ENCODE results near the gene CHRM4. TPM values are rescaled to one million over a fixed set of nuclear protein-coding genes. Genes with fewer than 3 reads are reported as not detected.

CHRM4 gene
- total RNA-seq, 3 donors from 2014 or later = 0.66 to 1.1 TPM; not detected in 1

DNA sequence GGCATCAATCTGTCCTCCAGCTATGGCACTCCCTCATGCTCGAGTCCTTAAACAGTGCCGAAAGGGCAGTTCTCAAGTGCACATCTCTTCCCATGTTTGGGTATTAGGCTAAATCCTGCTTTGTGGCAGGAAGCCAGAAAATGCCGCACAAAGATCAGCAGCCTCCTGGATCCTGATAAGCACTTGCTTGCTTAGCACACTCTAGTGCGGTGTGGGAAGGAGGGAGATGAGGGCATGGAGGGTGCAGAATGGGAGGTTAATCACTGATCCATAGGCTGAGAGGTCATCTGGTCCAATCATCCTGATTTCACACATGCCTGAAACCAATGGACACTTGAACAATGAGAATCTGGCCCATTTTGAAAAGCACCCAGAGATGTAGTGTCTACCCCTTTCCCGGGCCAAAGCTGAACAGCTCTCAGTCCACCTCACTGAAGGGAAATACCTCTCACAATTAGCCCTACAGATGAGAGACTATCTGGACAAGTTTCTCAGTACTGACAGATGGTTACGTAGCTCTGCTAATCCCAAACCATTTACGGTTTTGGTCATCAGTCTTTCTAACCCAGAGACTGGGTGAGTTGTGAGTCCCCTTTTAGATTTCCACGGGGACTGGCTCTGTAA is 29.8 kb upstream of the CHRM4 start:
- intact Hi-C loops (cut with DNase I; ENCODE audit: low total_unique reads) = no loop called here
- no peak overlapping the region for H3K4me3 ChIP-seq
- no peak overlapping the region for H3K27ac ChIP-seq
- H3K36me3 ChIP-seq = no peaks in the 10 kb centered on the region
- no peaks in the 10 kb centered on the region for H3K27me3 ChIP-seq
- no peak for DNase-seq (ENCODE audit: low spot score in 2 of 2)
- H3K4me1 ChIP-seq = no peaks in the 10 kb centered on the region
- H3K9me3 ChIP-seq = no peaks in the 10 kb centered on the region
- TF ChIP-seq CTCF (IDR thresholded peaks at IDR 0.05) = no peak
- TF ChIP-seq POLR2AphosphoS5 (IDR thresholded peaks at IDR 0.05) = no peak
- TF ChIP-seq POLR2A (IDR thresholded peaks at IDR 0.05) = no peak

DNA sequence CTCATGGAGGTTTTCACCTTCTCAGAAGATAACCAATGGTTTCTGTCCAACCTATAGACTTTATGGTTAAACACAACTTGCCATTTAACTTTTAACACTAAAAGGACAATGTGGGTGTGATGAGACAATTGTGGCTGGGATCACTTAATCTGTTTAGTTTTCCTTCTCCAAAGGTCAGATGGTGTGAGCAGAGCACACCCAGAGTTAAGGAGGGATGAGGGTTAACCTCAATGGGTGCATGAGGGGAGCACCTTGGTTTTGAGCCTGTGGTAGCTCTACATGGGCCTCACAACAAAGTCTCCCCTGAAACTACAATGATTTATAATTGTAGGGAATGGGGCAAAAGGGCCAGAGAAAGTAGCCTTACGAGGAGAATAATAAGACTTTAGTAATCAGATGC is 28.9 kb upstream of the CHRM4 start:
- H3K27ac ChIP-seq = no peak overlapping the region
- intact Hi-C loops (cut with DNase I; ENCODE audit: low total_unique reads) = no loop called here
- H3K9me3 ChIP-seq = no peaks in the 10 kb centered on the region
- H3K36me3 ChIP-seq = no peaks in the 10 kb centered on the region
- TF ChIP-seq POLR2AphosphoS5 (IDR thresholded peaks at IDR 0.05) (no peak), CTCF (IDR thresholded peaks at IDR 0.05) (no peak), POLR2A (IDR thresholded peaks at IDR 0.05) (no peak)
- H3K4me3 ChIP-seq = no peak overlapping the region
- no peaks in the 10 kb centered on the region for H3K27me3 ChIP-seq
- no peak for DNase-seq (ENCODE audit: low spot score in 2 of 2)
- no peaks in the 10 kb centered on the region for H3K4me1 ChIP-seq

GRCh38 chr11:46418751-46419150 is 27.2 kb upstream of the CHRM4 start:
- H3K4me3 ChIP-seq = no peak overlapping the region
- TF ChIP-seq POLR2A (IDR thresholded peaks at IDR 0.05) = no peak
- TF ChIP-seq POLR2AphosphoS5 (IDR thresholded peaks at IDR 0.05) = no peak
- TF ChIP-seq CTCF (IDR thresholded peaks at IDR 0.05) = no peak
- intact Hi-C loops (cut with DNase I; ENCODE audit: low total_unique reads) = no loop called here

DNA sequence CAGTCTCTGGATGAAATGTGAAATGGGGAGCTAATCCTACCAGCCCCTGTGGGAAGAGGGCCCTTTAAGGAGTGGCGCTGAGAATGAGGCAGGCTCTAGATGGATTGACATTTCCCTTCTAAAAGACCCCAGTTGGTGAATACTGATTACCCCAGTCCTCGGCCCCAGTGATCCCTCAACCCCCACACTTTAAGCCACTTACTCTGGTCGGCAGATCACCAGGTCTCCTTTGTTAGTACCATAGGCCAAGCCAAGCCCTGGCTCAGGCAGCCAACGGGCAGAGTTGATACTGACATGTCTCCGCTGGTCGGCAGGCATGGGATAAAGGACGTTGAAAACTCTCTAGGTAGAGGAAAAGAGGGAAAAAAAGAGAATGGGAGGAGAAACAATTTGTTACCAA is 26.1 kb upstream of the CHRM4 start:
- Histone ChIP-seq H3K4me1 (no peaks in the 10 kb centered on the region), H3K4me3 (no peak overlapping the region), H3K9me3 (no peaks in the 10 kb centered on the region), H3K27me3 (no peaks in the 10 kb centered on the region), H3K36me3 (no peaks in the 10 kb centered on the region), H3K27ac (no peak overlapping the region)
- intact Hi-C loops (cut with DNase I; ENCODE audit: low total_unique reads) = no loop called here
- no peak for DNase-seq (ENCODE audit: low spot score in 2 of 2)
- TF ChIP-seq CTCF (IDR thresholded peaks at IDR 0.05) (no peak), POLR2A (IDR thresholded peaks at IDR 0.05) (no peak), POLR2AphosphoS5 (IDR thresholded peaks at IDR 0.05) (no peak)

More at GRCh38 chr11:46418751-46419150, 27.2 kb upstream of the CHRM4 start:
- Histone ChIP-seq H3K4me1 (no peaks in the 10 kb centered on the region), H3K27me3 (no peaks in the 10 kb centered on the region), H3K36me3 (no peaks in the 10 kb centered on the region), H3K9me3 (no peaks in the 10 kb centered on the region), H3K27ac (no peak overlapping the region)
- no peak for DNase-seq (ENCODE audit: low spot score in 2 of 2)

DNA sequence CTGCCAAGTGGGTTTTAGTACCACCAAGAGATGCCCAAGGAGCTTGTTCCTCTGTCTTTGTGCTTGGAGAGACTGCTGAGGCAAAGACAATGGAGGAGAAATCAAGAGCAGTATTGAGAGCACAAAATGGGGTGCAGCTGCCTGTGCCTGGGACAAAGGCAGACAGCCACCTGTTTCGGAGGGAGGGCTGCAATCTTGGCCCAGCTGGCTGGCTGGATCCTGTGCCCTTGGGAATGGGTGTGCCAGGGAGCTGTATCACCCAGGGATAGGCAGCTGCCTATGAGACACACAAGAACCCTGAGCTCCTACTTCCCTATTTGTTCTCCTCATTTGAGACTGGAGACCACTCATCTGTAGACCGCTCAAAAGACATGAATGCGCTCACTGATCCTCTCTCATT is 23.3 kb upstream of the CHRM4 start:
- no peak for DNase-seq (ENCODE audit: low spot score in 2 of 2)
- H3K27me3 ChIP-seq = no peaks in the 10 kb centered on the region
- H3K4me3 ChIP-seq = no peak overlapping the region
- intact Hi-C loops (cut with DNase I; ENCODE audit: low total_unique reads) = no loop called here
- H3K27ac ChIP-seq = no peak overlapping the region
- H3K36me3 ChIP-seq = no peaks in the 10 kb centered on the region
- no peak for TF ChIP-seq POLR2AphosphoS5 (IDR thresholded peaks at IDR 0.05)
- no peak for TF ChIP-seq POLR2A (IDR thresholded peaks at IDR 0.05)
- TF ChIP-seq CTCF (IDR thresholded peaks at IDR 0.05) = no peak
- no peaks in the 10 kb centered on the region for H3K4me1 ChIP-seq
- H3K9me3 ChIP-seq = no peaks in the 10 kb centered on the region

All from breast epithelium (tissue), 4 donors.